IPS-NIHi7 (cell line): ENCODE data around the gene HIKESHI.
"Not testable (repeated sequence)": the region's sequence is repeated elsewhere in the genome, so short reads cannot be mapped to it uniquely, and the experiment has no call there.

Source experiments
- DNase-seq: peaks from one replicate; pipeline ENCODE4 v3.0.0; 2012; ENCODE audit warnings: mixed read lengths; ENCODE audit errors: extremely low spot score

HIKESHI gene

DNA sequence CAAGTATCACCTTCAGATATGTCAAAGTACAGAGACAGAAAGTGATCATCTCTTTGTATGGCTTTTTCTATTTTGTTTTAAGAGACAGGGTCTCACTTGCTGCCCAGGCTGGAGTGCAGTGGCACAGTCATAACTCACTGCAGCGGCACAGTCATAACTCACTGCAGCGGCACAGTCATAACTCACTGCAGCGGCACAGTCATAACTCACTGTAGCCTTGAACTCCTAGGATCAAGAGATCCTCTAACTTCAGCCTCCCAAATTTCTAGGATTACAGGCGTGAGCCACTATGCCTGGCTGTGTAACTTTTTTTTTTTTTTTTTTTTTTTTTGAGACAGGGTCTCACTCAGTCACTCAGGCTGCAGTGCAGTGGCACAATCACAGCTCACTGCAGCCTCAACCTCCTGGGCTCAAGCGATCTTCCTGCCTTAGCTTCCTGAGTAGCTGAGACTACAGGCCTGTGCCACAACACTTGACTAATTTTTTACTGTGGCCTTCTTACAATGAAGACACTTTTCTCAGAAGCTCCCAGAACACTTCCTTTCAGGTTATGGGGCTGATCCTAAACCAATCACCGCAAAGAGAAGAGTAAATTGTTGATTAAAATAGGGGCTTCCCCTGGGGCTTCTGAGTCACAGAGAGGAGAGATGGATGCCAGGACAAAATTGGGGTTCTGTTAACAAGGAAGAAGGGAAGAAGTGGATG is 9.0 kb upstream of the HIKESHI start:
- no peak for DNase-seq

DNA sequence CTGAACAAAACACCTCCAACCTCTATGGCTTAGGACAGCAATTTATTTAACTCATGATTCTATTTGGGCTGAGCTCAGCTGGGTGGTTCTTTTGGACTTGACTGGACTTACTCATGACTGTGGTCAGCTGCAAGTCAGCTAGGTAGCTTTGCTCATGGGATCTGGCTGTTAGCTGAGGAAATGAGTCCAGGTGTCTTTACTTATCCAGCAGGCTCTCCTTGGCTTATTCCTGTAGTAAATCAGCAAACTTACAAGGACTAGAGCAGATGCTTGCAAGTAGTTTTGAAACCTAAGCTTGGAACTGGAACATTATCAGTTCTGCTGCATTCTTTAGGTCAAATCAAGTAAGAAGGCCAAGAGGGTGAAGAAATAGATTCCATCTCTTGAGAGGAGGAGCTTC is 8.0 kb upstream of the HIKESHI start:
- DNase-seq, result no peak

DNA sequence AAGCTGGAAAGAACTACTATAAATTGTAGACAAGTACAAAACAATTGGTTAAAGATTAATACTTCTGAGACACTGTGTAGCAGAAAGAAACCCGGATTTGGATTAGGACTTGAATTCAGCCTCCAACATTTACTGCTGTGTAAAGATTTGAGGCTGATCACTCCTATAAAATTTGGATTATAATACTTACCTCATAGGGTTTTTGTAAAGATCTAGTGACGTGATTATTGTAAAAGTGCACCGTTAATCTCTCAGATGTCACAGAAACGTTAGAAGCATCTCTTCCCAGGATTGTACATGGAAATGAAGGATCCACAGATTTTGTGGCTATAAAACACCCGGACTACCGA is 323 bp upstream of the HIKESHI start:
- DNase-seq, result no peak

DNA sequence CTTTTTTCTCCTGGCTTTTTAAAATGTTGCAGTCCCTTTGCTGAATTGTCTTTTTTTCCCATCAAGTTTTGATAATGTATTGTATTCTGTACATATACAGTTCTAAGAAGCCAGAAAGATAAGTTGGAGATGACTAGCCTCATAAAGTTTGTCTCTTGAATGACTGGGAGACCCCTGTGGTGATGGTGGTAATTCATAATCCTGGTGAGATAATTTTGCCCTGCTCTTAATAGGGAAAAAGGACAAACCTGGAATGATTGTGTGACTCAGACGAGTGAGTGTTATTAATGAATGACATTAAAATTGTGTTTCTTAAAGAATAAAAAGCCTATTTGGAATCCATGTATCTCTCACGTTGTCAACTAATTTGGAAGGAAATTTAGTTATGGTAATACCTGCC is 1.2 kb downstream of the HIKESHI start:
- no peak for DNase-seq

DNA sequence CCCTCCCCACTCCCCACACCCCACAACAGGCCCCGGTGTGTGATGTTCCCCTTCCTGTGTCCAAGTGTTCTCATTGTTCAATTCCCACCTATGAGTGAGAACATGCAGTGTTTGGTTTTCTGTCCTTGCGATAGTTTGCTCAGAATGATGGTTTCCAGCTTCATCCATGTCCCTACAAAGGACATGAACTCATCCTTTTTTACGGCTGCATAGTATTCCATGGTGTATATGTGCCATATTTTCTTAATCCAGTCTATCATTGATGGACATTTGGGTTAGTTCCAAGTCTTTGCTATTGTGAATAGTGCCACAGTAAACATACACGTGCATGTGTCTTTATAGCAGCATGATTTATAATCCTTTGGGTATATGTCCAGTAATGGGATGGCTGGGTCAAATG is 6.7 kb downstream of the HIKESHI start:
- DNase-seq, result not testable (repeated sequence)

DNA sequence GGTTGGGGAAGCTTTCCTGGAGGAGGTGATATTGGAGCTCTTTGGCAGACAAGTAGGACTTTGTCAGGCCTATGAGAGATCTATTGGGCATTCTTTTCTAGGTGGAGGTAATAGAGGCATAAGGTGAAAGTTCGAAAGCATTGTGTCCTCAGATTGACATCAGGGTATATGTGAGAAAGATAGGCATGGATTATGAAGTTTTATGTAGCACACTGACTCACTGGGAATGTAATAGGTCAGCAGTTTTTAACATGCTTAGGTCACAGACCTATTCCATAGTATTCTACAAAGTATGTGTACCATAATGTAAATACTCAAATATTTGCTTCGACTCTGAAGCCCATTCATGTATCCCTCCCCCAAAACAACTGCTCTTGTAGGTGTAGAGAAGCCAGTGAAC is 11.8 kb downstream of the HIKESHI start:
- no peak for DNase-seq

DNA sequence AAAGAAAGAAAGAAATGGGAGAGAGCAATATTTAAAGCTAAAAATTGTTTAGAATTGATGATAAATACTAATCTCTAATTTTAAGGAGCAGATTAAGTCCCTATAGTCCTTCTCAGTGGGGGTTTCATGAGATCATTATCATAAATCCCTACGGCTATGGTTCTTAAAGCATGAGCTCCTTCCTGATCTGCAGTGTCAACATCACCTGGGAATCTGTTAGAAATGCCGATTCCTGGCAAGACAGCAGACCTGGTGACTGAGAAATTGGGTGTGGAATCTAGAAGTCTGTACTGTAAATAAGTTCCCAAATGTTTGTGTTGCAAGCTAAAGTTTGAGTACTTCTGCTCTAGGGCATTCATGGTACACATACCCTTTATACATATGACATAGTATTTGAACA is 12.6 kb downstream of the HIKESHI start:
- no peak for DNase-seq

DNA sequence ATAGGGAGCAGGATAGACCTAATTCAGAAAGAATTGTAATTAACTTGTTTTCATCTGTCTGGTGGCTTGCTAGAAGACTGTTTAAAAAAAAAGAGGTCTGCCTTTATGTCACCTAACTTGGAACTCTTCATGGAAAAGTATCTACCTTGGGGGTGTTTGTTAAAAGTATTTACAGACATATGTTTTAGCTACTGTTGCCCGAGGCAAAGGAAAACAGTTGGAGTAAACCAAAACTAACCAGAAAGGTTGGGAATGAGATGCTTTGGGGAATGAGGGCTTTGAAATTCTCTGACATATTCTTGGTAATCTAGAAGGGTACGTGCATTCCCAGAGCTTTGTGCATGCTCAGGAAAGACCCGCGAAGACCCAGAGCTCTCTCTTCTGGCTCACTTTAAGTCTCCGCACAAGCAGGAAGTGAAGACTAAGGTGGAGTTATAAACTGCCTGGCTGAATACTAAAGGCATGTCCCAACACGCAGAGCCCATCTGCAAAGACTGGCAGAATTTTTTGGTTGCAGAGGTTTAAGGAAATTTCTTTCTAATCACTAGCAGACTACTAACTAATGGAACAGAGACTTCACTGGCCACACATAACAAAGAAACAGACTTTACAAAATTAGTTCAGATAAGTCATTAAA is 33.2 kb downstream of the HIKESHI start:
- DNase-seq, result no peak

DNA sequence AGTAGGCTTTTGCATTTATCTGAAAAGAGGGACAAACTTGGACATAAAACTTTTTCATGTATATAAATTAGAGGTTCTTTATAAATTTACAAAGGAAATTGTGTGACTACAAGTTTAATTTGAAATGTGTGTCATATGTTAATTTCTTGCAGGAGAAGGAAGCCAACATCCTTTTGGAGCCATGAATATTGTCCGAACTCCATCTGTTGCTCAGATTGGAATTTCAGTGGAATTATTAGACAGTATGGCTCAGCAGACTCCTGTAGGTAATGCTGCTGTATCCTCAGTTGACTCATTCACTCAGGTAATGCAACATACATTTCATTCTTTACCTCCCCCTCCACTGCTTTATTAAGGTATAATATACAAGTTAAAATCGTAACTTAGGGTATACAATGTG is 35.2 kb downstream of the HIKESHI start:
- no peak for DNase-seq

DNA sequence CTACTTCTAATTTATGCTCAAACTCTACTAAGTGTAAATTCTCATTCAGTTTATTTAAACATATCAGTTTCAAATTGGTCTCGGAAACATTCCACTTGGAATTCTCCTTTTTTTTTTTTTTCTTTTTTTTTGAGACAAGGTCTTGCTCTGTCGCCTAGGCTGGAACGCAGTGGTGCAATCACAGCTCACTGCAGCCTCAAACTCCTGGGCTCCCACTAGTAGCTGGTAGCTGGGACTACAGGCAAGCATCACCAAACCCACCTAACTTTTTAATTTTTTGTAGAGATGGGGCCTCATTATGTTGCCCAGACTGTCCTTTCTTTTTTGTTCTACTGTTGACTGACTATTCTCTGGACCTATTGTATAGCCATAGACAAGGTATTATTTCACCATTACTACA is 39.3 kb downstream of the HIKESHI start:
- no peak for DNase-seq

DNA sequence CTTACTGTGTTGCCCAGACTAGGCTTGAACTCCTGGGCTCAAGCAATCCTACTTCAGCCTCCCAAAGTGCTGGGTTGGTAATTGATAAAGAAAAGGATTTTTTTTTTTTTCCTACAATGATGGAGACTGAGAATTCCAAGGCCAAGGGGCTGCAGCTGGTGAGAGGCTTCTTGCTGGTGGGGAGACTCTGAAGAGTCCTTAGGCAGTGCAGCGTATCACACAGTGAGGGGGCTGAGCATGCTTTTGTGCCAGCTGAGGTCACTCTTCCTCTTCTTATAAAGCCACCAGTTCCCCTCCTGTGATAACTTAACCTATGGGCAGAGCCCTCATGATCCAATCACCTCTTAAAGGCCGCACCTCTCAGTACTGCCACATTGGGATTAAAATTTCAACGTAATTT is 44.5 kb downstream of the HIKESHI start:
- no peak for DNase-seq

DNA sequence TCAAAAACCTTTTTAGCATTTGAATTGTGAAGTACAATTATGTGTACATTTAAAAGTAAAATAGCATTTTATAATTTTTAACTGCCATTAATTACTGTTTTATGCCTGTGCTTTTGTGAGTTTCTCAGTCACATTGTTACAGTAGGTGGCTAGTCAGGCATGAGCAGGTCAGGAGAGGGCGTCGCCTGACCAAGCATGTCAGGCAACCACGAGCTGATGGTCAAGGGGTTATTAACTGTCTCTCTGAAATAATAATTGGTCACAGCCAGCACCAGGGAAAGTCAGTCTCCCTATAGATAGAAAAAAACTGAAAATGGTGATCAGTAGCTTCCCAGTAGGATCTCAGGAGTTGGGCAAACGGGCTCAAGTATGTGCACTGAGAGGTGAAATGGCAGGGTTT is 53.2 kb downstream of the HIKESHI start:
- no peak for DNase-seq

DNA sequence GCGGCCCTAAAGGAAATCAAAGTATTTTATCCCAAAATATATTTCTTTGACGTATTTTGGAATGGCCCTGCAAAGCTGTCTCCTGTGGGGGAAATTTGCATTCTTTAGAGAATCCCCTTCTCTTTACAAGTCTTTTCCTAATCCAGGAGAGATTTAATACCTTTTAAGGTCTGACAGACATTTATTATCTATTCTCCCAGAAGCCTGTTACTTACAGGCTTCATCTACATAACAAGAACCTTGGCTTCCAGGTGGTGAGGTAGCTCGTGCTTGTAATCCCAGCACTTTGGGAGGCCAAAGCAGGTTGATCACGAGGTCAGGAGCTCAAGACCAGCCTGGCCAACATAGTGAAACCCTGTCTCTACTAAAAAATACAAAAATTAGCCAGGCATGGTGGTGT is 55.4 kb downstream of the HIKESHI start:
- not testable (repeated sequence) for DNase-seq

DNA sequence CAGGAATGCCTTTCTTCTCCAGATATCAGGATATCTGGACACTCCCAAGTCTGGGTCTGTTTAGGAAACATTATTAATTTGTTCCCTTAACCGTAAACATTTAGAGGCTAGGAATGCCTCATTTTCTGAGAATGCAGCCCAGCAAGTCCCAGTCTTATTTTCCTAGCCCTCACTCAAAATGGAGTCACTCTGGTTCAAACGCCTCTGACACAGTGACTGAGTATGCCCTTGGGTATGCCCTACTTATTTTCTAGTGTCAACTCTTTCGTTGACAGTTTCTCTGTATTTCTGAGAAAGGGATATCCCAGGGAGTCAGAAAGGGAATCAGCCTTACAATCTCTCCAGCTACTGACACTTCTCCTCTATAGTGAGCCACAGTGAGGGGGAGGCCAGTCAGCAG is 56.7 kb downstream of the HIKESHI start:
- DNase-seq, result no peak

DNA sequence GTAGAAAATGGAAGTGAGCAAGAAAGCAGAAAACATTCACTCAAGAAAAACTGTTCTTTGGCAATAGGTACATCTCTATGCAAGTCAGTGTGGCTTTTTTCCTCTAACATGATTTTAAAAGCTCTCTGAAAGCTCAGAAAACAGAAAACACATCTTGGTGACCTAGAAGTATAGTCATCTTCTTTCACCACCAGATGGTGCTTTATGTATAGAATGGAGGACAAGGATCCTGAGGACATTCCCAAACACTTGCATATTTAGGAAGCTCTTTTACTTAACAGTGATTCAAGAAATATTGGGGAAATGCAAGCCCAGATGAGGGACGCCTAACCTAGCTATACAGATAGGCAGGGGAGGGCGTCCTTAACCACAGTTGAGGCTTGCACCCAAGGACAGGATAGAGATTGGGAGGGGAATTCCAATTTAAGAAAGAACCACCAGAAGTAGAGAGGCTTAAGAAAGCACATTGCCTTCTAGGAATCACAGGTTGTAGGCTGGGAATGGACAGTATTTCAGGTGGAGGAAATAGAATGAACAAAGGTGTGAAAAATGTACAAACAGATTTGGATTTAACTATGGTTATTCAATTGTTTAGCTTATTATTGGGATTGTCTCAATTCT is 58.8 kb downstream of the HIKESHI start:
- peak; percentile 48 for DNase-seq

DNA sequence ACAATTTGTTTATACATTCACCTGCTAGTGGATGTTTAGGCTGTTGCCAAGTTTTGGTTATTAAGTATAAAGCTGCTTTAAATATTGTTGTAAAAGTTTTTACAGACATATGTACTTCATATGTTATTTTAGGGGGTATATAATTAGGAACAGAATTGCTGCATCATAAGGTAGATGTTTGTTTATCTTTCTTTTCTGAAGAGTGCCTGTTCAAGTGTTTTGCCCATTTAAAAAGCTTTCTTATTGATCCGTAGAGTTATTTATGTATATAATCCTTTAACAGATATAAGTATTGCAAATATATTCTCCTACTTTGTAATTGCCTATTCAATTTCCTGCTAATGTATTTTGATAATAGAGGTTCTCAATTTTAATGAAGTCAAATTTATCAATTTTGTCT is 61.4 kb downstream of the HIKESHI start:
- no peak for DNase-seq

DNA sequence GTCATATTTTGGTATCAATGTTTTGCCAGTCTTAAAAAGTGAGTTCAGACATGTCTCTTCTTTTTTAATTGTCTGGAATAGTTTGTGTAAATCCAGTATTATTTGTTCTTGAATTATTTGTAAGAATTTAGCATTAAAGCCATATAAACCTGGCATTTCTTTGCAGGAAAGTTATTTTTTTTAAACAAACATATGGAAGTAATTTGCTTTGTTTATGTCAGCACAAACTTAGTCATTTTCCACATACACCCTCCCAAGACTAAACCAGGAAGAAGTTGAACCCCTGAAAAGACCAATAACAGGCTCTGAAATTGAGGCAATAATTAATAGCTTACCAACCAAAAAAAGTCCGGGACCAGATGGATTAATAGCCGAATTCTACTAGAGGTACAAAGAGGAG is 63.5 kb downstream of the HIKESHI start:
- no peak for DNase-seq

DNA sequence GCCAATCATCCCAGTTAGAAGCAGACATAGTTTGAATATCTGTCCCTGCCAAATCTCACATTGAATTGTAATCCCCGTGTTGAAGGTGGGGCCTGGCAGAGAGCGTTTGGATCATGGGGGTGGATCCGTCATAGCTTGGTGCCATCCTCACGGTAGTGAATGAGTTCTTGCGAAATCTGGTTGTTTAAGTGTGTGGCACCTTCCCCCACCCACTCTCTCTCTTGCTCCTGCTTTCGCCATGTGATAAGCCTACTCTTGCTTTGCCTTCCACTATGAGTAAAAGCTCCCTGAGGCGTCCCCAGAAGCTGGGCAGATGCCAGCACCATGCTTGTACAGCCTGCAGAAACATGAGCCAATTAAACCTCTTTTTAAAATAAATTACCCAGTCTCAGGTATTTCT is 67.6 kb downstream of the HIKESHI start:
- DNase-seq, result no peak

DNA sequence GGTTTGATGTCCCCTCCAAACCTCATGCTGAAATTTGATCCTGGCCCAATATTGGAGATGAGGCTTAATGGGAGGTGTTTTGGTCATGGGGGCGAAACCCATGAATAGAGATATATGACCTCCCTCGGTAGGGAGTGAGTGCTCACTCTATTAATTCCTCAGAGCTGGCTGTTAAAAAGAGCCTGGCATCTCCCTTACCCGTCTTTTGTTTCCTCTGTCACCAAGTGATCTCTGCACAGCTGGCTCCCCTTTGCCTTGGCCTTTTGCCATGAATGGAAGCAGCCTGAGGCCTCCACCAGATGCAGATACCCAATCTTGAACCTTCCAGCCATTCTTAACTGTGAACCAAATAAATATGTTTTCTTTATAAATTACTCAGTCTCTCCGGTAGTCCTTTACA is 68.1 kb downstream of the HIKESHI start:
- no peak for DNase-seq

DNA sequence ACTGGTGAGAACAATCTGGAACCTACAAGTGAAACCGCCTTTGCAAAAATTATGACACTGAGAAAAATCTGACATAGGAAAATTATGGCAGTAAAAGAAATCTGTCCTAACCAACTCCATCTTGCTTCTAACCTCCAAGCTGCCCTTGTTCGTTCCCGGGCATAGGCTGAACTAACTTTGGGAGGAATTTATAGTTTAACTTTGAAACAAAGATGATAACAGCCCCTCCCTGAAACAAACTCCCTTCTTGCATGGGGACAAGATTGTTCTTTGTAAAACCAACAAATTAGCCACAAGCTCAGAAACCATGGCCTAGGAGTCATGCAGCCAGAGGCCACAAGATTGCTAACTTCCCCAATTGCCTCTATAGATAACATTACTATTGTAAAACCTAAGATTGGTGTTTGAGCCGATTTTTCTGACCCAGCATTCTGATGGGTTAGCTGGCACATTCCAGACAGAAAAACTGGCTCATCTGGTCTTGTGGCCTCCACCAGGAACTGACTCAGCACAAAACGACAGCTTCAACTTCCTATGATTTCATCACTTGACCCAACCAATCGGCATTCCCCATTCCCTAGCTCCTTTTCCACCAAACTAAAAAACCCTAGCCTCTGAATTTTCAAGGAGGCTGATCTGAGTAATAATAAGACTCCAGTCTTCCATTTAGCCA is 69.0 kb downstream of the HIKESHI start:
- DNase-seq, result no peak

DNA sequence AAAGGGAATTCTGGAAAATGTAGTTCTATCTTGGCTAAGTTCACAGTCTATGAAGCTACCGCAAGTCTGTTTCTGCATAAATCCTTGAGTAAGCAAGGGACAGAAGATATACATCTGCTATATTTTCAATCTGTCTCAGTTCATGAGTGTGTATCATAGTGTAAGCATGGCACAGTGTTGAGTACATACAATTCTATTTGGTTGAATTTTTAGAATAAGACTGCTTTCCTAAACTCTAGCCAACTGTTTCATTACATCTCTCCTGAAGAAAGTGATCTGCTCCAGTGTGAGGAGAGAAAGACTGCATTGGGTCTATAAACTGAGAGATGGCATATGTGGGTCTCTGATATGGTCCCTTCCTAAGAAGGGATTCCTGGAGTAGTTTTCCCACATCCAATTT is 70.0 kb downstream of the HIKESHI start:
- DNase-seq, result no peak

DNA sequence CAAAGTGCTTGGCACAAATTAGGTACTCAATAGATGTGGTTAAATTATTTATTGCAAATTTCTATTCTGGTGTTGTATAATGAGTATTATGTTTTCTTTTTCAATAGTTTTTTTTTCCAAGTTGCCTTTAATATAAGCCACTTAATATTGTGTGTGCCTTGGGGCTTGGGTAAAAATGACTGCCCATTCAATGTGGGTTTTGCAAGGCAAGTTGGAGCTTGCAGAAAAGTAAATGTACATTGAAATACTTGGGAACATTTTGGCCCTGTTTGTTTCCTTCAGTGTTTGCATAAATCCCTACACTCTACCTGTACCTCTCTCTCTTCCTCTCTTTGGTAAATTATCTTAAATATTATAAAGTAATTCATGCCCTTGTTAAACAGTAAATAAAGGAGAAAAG is 70.5 kb downstream of the HIKESHI start:
- DNase-seq, result no peak

DNA sequence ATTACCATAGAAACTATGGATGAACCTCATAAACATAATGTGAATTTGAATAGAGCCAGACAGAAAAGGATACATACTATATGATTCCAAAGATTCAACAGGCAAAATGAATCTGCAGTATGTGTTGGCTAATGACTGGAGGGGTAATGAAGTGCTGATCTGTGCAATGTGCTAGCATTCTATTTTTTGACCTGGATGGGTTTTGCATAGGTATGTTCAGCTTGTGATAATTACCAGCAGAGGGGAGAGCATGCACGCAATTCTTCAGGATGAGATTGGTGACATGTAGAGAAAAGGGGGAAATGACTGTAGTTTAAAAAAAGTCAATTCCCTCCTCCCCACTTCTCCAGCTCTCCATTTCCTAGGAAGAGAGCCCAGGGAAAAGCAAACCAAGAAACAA is 72.0 kb downstream of the HIKESHI start:
- DNase-seq, result no peak
